OCI-LY1 (cell line): ENCODE measurements around the gene CPNE7.

Source experiments
- H2AFZ ChIP-seq: fragments of 200-600 bp; sonication (generic), shearing (Covaris generic); 2 replicates; pipeline ENCODE4 v1.6.0; 2014; ENCODE audit warnings: antibody characterized with exemption, mild to moderate bottlenecking, low read length
- H3F3A ChIP-seq: fragments of 200-600 bp; sonication (generic), shearing (Covaris generic); 2 replicates; pipeline ENCODE4 v1.6.0; 2014; ENCODE audit warnings: mild to moderate bottlenecking, antibody characterized with exemption, low read length, moderate library complexity; ENCODE audit not compliant: insufficient read depth
- H3K27ac ChIP-seq: fragments of 200-600 bp; sonication (generic); 2 replicates; pipeline ENCODE4 v1.5.1; 2014; ENCODE audit warnings: low read length, mixed run types, mild to moderate bottlenecking, low read depth; ENCODE audit not compliant: poor library complexity, severe bottlenecking
- H3K27me3 ChIP-seq: fragments of 200-600 bp; sonication (generic); 2 replicates; pipeline ENCODE4 v1.6.0; 2014; ENCODE audit warnings: antibody characterized with exemption, mild to moderate bottlenecking, low read length, moderate library complexity; ENCODE audit not compliant: insufficient read depth
- H3K36me3 ChIP-seq: fragments of 200-600 bp; sonication (generic); 2 replicates; pipeline ENCODE4 v1.6.1; 2014; ENCODE audit warnings: mild to moderate bottlenecking, antibody characterized with exemption, low read length, moderate library complexity, mixed read lengths; ENCODE audit not compliant: insufficient read depth
- H3K4me1 ChIP-seq: fragments of 200-600 bp; sonication (generic); 2 replicates; pipeline ENCODE4 v1.5.1; 2014; ENCODE audit warnings: mild to moderate bottlenecking, low read length, moderate library complexity; ENCODE audit not compliant: insufficient read depth, severe bottlenecking
- H3K4me2 ChIP-seq: fragments of 200-600 bp; sonication (generic), shearing (Covaris generic); 2 replicates; pipeline ENCODE4 v1.6.1; 2014; ENCODE audit warnings: low read length
- H3K4me3 ChIP-seq: fragments of 200-600 bp; sonication (generic); 2 replicates; pipeline ENCODE4 v1.5.1; 2014; ENCODE audit warnings: low read length, low read depth, mild to moderate bottlenecking, mixed read lengths; ENCODE audit not compliant: poor library complexity, severe bottlenecking
- H3K79me2 ChIP-seq: fragments of 200-600 bp; shearing (Covaris generic); 2 replicates; pipeline ENCODE4 v1.6.1; 2016; ENCODE audit warnings: mixed run types, low read length, mixed read lengths; ENCODE audit not compliant: insufficient read depth
- H3K9ac ChIP-seq: fragments of 200-600 bp; sonication (generic), shearing (Covaris generic); 2 replicates; pipeline ENCODE4 v1.6.1; 2014; ENCODE audit warnings: mild to moderate bottlenecking, low read length, mixed read lengths
- H3K9me2 ChIP-seq: fragments of 200-600 bp; sonication (generic), shearing (Covaris generic); 2 replicates; pipeline ENCODE4 v1.6.1; 2014; ENCODE audit warnings: low read depth, mild to moderate bottlenecking, low read length, mixed read lengths
- H3K9me3 ChIP-seq: fragments of 200-600 bp; shearing (Covaris generic); 2 replicates; pipeline ENCODE4 v1.6.1; 2014; ENCODE audit warnings: low read length, mixed read lengths
- H4K20me1 ChIP-seq: fragments of 200-600 bp; sonication (generic), shearing (Covaris generic); 2 replicates; pipeline ENCODE4 v1.6.0; 2016; ENCODE audit warnings: mild to moderate bottlenecking, low read length; ENCODE audit not compliant: insufficient read depth
- CTCF ChIP-seq: fragments of 200-600 bp; sonication (generic), shearing (Covaris generic); IDR thresholded peaks from 2 replicates; pipeline ENCODE4 v1.5.1; 2017; ENCODE audit warnings: mild to moderate bottlenecking, antibody characterized with exemption, low read length, moderate library complexity, mixed read lengths
- EZH2 ChIP-seq: fragments of 200-600 bp; sonication (generic), shearing (Covaris generic); IDR thresholded peaks from 2 replicates; pipeline ENCODE4 v1.8.0; 2017; ENCODE audit warnings: borderline replicate concordance, mixed run types, mild to moderate bottlenecking, antibody characterized with exemption, low read length, moderate library complexity, mixed read lengths

The CPNE7 gene

GRCh38 chr16:89576153-89577054 lies 846 bp downstream of the CPNE7 start:
- Histone ChIP-seq H3K9ac (no peak overlapping the region), H3F3A (no peaks in the 10 kb centered on the region), H4K20me1 (no peaks in the 10 kb centered on the region), H3K27ac (no peak overlapping the region), H3K4me3 (no peak overlapping the region), H3K4me1 (peaks cover 7% of the 10 kb centered on the region), H3K9me3 (no peaks in the 10 kb centered on the region), H3K79me2 (no peaks in the 10 kb centered on the region), H3K27me3 (peaks cover 19% of the 10 kb centered on the region), H3K9me2 (no peaks in the 10 kb centered on the region), H2AFZ (no peak overlapping the region), H3K36me3 (no peaks in the 10 kb centered on the region), H3K4me2 (no peak overlapping the region)
- no peak for TF ChIP-seq EZH2
- no peak for TF ChIP-seq CTCF

GRCh38 chr16:89577055-89577759 lies 1.6 kb downstream of the CPNE7 start:
- Histone ChIP-seq H3K9me2 (no peaks in the 10 kb centered on the region), H3K4me3 (no peak overlapping the region), H3K27me3 (peaks cover 17% of the 10 kb centered on the region), H3K36me3 (no peaks in the 10 kb centered on the region), H4K20me1 (no peaks in the 10 kb centered on the region), H2AFZ (no peak overlapping the region), H3K9ac (no peak overlapping the region), H3K79me2 (no peaks in the 10 kb centered on the region), H3K27ac (no peak overlapping the region), H3K4me2 (no peak overlapping the region), H3K4me1 (peaks cover 7% of the 10 kb centered on the region), H3F3A (no peaks in the 10 kb centered on the region), H3K9me3 (no peaks in the 10 kb centered on the region)
- TF ChIP-seq CTCF (no peak), EZH2 (no peak)

GRCh38 chr16:89579351-89579750 lies 3.8 kb downstream of the CPNE7 start:
- no peak overlapping the region for H2AFZ ChIP-seq
- no peaks in the 10 kb centered on the region for H3K9me2 ChIP-seq
- peaks cover 7% of the 10 kb centered on the region for H3K4me1 ChIP-seq
- H3K9me3 ChIP-seq: no peaks in the 10 kb centered on the region
- no peak overlapping the region for H3K4me2 ChIP-seq
- H4K20me1 ChIP-seq: no peaks in the 10 kb centered on the region
- no peak overlapping the region for H3K27ac ChIP-seq
- no peaks in the 10 kb centered on the region for H3K36me3 ChIP-seq
- H3F3A ChIP-seq: no peaks in the 10 kb centered on the region
- no peak overlapping the region for H3K4me3 ChIP-seq
- no peak overlapping the region for H3K9ac ChIP-seq
- peaks cover 9% of the 10 kb centered on the region; the same call in 1 of the 2 replicates for H3K27me3 ChIP-seq
- TF ChIP-seq EZH2 (no peak), CTCF (no peak)
- H3K79me2 ChIP-seq: no peaks in the 10 kb centered on the region
